HepG2 (cell line): ENCODE measurements around the gene SAMD8. TPM values are rescaled to one million over a fixed set of nuclear protein-coding genes. Genes with fewer than 3 reads are reported as not detected.

Experiments used
- BRCA1 ChIP-seq: sonication (generic); formaldehyde crosslinking; IDR thresholded peaks from 2 replicates; pipeline ENCODE4 v1.4.0; 2020; ENCODE audit warnings: missing genetic modification reagents
- CCAR2 ChIP-seq: fragments of 200-400 bp; formaldehyde crosslinking; optimal IDR thresholded peaks from 2 replicates; pipeline ENCODE3; 2018; ENCODE audit warnings: low read depth, mild to moderate bottlenecking, low read length, moderate library complexity
- CENPX ChIP-seq: sonication (generic); formaldehyde crosslinking; IDR thresholded peaks from 2 replicates; pipeline ENCODE4 v1.9.0; 2021; ENCODE audit warnings: mild to moderate bottlenecking, missing genetic modification reagents, moderate library complexity
- DZIP1 ChIP-seq: sonication (generic); formaldehyde crosslinking; IDR thresholded peaks from 2 replicates; pipeline ENCODE4 v1.5.0; 2020; ENCODE audit warnings: mild to moderate bottlenecking, missing genetic modification reagents
- KLF9 ChIP-seq: IDR thresholded peaks from 2 replicates; pipeline ENCODE4 v1.6.1; 2016; ENCODE audit warnings: low read depth
- MEIS2 ChIP-seq: sonication (generic); formaldehyde crosslinking; IDR thresholded peaks from 2 replicates; pipeline ENCODE4 v1.9.0; 2021; ENCODE audit warnings: mild to moderate bottlenecking, missing genetic modification reagents
- MTF1 ChIP-seq: sonication (generic); formaldehyde crosslinking; IDR thresholded peaks from 2 replicates; pipeline ENCODE4 v1.5.0; 2020; ENCODE audit warnings: missing genetic modification reagents
- MYC ChIP-seq: sonication (generic); formaldehyde crosslinking; IDR thresholded peaks from 2 replicates; pipeline ENCODE4 v1.9.0; 2021; ENCODE audit warnings: missing genetic modification reagents, borderline replicate concordance
- PITX1 ChIP-seq: sonication (generic); formaldehyde crosslinking; IDR thresholded peaks from 2 replicates; pipeline ENCODE4 v1.5.1; 2020; ENCODE audit warnings: mild to moderate bottlenecking, missing genetic modification reagents
- RXRA ChIP-seq: sonication (generic); formaldehyde crosslinking; IDR thresholded peaks from 2 replicates; pipeline ENCODE4 v1.5.1; 2020; ENCODE audit warnings: missing genetic modification reagents
- THRA ChIP-seq: sonication (generic); formaldehyde crosslinking; IDR thresholded peaks from 2 replicates; pipeline ENCODE4 v1.4.0; 2020; ENCODE audit warnings: missing genetic modification reagents, borderline replicate concordance
- YEATS4 ChIP-seq: sonication (generic); formaldehyde crosslinking; IDR thresholded peaks from 2 replicates; pipeline ENCODE4 v1.4.0; 2020; ENCODE audit warnings: missing genetic modification reagents, borderline replicate concordance
- ZNF333 ChIP-seq: sonication (generic); formaldehyde crosslinking; IDR thresholded peaks from 2 replicates; pipeline ENCODE4 v1.4.0; 2020; ENCODE audit warnings: mild to moderate bottlenecking, missing genetic modification reagents, borderline replicate concordance
- ZNF770 ChIP-seq: sonication (generic); formaldehyde crosslinking; IDR thresholded peaks from 2 replicates; pipeline ENCODE4 v1.5.0; 2020; ENCODE audit warnings: mild to moderate bottlenecking, missing genetic modification reagents
- ZNF850 ChIP-seq: sonication (generic); formaldehyde crosslinking; conservative IDR thresholded peaks from 2 replicates; pipeline ENCODE4 v1.9.0; 2021; ENCODE audit warnings: mild to moderate bottlenecking, missing genetic modification reagents
- polyA plus RNA-seq, 8 experiments: library from polyadenylated mRNA; depleted of rRNA in 3 of 8; stranded (reverse) in 7 of 8; unstranded in 1 of 8; fragments of >200 nt; fragmentation: Illumina TruSeq in 4 of 8; extraction: Trizol in 4 of 8; gene quantifications; 2 replicates each; pipeline versions ENCODE4 v1.2.1 to v1.2.3, GENCODE V29; 2011 to 2016; ENCODE audit warnings: low read depth in 4 of 8, missing spikeins in 1 of 8, mixed read lengths in 1 of 8; ENCODE audit not compliant: insufficient read depth in 1 of 8
- total RNA-seq, 5 experiments: library from RNA; depleted of rRNA; stranded (reverse); fragments of >200 nt; fragmentation: Illumina TruSeq; extraction: Trizol; gene quantifications; 2 replicates each; pipeline ENCODE4 v1.2.3, GENCODE V29; 2016; ENCODE audit warnings: low read depth in 1 of 5
- TF ChIP-seq, protein P1 (sequence below): sonication (generic); formaldehyde crosslinking; IDR thresholded peaks from 2 replicates; pipeline ENCODE4 v1.4.0; 2020; ENCODE audit warnings: low read depth, mild to moderate bottlenecking, missing genetic modification reagents
- TF ChIP-seq, protein P2 (sequence below): sonication (generic); formaldehyde crosslinking; IDR thresholded peaks from 2 replicates; pipeline ENCODE4 v1.8.1; 2023; ENCODE audit warnings: missing genetic modification reagents, mild to moderate bottlenecking, borderline replicate concordance
- TF ChIP-seq, protein P3 (sequence below): sonication (generic); formaldehyde crosslinking; IDR thresholded peaks from 2 replicates; pipeline ENCODE4 v1.4.0; 2020; ENCODE audit warnings: missing genetic modification reagents

SAMD8 gene
- total and polyA plus RNA-seq, 2 of the 13 experiments (the other 11 are each of a cell fraction or from before 2014, with no cell fraction given): 10.4 to 13.2 TPM

DNA sequence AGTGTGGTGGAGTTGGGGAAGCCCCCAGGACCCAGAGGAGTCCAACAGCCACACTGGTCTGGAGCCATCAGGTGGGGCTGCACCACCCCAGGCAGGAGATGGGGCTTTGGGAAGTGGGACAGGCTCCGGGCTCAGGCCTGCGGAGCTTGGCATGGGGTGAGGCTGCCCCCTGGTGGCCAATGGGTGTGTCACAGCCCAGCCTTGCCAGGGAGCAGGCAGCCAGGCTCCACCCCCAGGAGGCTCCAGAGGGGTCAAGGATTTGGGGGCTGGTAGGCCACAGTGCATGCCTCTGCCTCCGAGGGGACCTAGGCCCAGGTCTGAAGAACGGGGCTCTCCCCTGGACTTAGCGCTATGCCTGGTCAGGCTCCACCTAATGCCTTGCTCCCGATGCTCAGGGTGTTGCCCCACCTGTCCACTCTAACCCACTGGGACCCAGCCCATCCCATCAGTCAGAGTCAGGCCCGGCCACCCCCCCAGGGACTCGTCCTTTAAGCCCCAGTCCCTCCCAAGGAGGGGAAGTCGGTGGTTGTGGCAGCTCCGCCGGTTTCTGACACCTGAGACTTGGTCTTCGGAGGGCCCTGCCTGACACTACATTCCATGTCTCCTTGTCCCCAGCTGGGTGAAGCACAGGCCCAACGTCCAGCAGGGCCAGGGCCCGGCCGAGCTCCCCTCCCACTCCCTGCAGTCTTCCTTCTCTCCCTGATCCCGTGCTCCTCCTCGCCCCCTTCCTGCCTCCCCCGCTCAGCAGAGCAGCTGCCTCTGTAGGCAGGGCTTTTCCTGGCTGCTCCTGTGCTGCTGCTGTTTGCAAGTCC lies 11.3 kb upstream of the SAMD8 start (continued):
- TF ChIP-seq THRA (CRISPR knock-in tag) (no peak), RXRA (no peak), CCAR2 (no peak), DZIP1 (CRISPR knock-in tag) (no peak), MTF1 (CRISPR knock-in tag) (no peak), YEATS4 (CRISPR knock-in tag) (no peak; the same call in 1 of the 2 replicates), BRCA1 (CRISPR knock-in tag) (no peak), CENPX (CRISPR knock-in tag) (no peak), ZNF770 (CRISPR knock-in tag) (peak; percentile 23; the same call in 1 of the 2 replicates), ZNF333 (peak; percentile 86; the same call in 1 of the 2 replicates), PITX1 (CRISPR knock-in tag) (0 out of 2 replicates have a peak, but pooled peaks have one; percentile 10), KLF9 (CRISPR knock-in tag) (no peak), ZNF850 (CRISPR knock-in tag) (no peak), MEIS2 (no peak), MYC (CRISPR knock-in tag) (peak; percentile 26; the same call in 1 of the 2 replicates)
- TF ChIP-seq, protein P1, sequence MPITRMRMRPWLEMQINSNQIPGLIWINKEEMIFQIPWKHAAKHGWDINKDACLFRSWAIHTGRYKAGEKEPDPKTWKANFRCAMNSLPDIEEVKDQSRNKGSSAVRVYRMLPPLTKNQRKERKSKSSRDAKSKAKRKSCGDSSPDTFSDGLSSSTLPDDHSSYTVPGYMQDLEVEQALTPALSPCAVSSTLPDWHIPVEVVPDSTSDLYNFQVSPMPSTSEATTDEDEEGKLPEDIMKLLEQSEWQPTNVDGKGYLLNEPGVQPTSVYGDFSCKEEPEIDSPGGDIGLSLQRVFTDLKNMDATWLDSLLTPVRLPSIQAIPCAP: no peak
- TF ChIP-seq, protein P2, sequence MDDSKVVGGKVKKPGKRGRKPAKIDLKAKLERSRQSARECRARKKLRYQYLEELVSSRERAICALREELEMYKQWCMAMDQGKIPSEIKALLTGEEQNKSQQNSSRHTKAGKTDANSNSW (CRISPR knock-in tag): no peak
- TF ChIP-seq, protein P3, sequence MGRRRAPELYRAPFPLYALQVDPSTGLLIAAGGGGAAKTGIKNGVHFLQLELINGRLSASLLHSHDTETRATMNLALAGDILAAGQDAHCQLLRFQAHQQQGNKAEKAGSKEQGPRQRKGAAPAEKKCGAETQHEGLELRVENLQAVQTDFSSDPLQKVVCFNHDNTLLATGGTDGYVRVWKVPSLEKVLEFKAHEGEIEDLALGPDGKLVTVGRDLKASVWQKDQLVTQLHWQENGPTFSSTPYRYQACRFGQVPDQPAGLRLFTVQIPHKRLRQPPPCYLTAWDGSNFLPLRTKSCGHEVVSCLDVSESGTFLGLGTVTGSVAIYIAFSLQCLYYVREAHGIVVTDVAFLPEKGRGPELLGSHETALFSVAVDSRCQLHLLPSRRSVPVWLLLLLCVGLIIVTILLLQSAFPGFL (CRISPR knock-in tag): no peak
